Middle frontal gyrus (tissue), 1 donor: Measurements from ENCODE around the gene L3MBTL4.

Experiments
- DNase-seq: peaks from one replicate; pipeline ENCODE4 v3.0.0-alpha.2; 2015; ENCODE audit warnings: low spot score; ENCODE audit errors: extremely low spot score

L3MBTL4 gene

DNA sequence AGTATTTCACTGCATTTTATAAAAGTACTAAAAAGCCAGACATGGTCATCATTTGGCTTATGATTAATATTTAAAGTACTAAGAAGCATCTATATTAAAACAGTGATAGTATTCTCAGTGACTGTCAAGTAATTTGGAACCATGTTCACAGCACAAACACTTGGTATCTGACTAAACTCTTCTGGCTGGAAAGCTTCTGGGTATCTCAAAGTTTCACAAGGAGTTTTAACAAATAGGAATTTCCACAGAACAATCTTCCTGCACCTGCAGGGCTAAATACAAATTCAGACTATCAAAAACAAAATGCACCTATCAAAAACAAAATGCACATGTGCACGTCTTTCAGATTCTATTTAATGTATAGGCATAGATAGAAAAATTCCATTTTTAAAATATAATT, 158.8 kb downstream of the L3MBTL4 start:
- no peak for DNase-seq

DNA sequence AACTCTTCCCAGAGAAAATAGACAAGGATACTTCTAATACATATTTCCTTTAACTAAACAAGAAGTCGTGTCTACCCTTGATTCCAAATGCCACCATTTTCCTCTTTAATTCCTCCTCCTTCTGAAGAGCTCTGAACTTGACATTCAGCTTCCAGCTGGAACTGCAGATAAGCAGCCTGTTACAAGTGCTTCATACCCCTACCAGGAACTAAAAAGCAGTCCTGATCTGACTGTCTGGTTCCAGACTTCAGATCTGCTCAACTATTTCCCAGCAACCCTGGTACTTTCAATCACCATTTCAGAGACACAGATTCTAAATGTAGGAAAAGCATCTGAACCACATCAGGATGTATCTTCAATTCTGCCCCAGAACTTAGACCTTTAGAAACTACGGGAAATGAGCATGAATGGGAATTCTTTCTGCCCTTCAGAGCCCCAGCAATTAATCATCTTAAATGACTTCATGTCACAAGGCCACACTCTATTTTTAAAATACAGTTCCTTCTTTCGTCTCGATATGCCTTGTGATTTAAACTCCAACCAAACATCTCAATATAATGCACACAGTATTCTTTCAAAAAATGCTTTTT, 159.5 kb downstream of the L3MBTL4 start:
- DNase-seq, result no peak

DNA sequence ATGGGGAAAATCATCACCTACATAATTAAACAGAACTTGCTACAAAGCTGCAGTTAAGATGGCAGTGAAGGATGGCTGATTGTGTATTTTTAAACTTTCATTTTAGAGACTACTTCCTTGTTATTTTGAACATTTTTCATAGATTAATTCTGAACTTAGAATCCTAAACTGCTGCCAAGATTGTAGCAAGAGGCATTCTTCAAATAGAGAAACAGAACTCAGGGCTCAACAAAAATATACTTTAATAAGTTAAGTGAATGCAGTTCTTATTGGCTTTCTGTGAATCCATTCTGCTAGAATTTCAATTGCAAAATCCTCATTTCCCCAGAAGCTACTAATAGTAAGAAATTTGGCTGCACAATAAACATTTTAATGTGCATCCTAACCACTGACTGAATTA, 160.3 kb downstream of the L3MBTL4 start:
- no peak for DNase-seq

DNA sequence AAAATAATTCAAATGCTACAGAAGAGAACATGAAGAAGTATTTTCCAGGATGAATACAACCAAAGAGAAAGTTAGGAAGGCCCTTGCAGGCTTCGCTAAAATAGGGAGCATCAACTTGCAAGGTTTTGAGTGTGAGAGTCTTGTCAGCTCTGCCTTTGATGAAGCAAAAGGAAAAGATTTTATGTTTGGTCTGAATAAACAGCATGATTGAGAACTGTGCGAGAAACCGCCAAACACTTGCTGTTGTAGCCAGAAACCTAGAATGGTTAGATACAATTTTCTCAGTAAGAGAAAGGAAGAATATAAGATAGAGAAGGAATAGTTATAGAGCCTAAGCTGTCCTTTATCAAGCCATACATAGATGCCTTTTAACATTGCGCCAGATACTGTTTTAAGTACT, 163.6 kb downstream of the L3MBTL4 start:
- no peak for DNase-seq

DNA sequence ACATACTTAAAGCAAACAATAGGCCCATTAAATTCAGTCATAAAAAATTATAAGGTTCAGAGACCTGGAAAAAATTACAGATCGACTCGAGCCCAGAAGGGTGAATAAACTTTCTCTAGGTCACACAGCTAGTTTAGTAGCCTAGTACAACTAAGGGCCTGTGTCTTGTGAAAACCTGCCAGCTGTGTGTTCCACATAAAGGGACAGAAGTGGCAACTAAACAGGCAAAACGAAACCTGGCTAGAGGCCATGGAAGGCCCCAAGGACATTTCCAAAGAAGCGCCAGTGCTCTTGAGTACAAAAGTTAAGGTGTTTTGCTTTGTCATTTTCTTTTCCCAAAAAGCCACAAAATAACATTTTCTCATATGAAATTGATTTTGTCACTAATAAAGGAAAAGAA, 164.9 kb downstream of the L3MBTL4 start:
- no peak for DNase-seq

DNA sequence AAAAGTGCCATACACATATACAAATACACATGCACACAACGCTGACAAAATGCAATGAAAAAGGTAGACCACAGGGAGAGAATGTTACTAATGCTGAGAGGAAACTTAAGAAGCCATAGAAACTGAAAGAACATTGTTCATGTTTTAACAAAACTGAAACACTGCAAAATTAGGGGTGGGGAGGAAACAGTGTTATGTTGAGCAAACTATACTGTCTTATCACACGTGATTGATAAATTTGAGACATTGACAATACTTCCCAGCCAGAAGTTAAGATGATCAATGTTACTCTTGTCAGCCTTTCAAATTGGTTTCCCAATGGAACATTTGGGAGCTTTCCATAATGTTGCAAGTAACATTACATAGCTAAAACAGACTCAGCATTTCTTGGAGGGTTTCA, 165.5 kb downstream of the L3MBTL4 start:
- DNase-seq, result no peak

DNA sequence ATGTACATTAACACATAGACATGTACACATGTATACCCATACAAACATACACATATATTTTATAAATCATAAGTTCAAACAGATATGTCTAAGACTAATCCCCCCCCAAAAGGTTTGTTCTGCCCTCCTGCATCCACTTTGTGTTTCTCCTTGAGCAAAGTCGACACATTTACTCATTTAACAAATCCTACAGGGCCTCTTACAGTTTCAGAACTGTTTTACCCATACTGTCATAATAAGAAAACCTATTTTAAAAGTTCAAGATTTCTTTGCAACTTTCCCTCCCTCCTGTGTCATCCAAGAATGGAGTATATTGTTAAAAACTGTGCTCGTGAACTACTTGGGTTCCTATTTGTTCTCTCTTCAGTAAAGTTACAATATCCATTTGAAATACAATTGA, 166.7 kb downstream of the L3MBTL4 start:
- no peak for DNase-seq

DNA sequence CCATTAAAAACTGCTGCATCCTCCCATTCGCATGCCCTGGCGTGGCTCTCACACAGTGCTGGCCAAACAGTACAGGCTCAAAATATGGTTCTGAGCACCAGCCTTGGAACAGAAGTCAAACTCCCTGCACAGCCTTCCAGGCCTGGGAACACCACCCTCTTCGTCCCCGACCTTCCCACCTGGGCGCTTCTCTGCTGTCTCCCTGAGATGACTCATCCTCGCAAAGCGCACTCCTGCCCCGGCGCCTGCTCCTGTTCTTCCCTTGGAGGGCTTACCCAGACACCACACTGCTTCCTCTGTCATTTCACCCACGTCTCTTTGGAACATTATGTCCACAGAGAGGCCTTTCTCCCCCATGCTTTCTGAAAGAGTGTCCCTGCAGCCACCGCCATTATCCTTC, 172.7 kb downstream of the L3MBTL4 start:
- DNase-seq, result no peak

DNA sequence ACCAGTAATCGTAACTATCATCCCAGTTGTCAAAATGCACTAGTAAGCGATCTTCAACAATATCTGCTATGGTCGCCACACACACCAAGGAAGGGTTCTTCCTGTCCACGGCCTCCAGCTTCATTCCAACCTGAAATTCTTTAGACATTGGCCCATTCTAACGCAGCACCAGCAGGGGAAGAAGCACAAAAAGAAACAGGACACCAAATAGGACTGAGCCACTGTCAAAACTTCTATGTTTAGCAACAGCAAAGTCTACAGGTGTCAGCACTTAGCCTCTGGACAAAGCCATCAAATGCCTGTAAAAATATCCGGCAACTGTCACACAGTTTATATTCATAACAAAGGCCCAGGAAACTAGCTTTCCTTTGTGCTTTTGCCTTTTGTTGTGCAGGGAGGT, 175.0 kb downstream of the L3MBTL4 start:
- no peak for DNase-seq

DNA sequence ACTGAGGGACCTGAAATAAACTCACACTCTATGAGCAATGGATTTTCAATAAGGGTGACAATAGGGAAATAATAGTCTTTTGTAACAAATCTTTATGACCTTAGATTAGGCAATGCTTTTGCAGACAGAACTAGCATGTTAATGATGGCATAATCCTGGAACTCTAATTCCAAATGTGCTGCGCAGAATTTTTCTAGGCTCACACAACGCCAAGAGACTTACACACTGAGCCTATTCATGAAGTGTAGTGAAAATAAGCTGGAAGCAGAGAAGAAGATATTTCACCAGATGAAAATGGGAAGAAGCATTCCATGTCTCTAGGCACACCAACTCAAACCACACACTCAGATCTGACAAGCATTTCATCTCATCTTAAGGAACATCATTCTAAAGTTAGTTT, 178.5 kb downstream of the L3MBTL4 start:
- no peak for DNase-seq

DNA sequence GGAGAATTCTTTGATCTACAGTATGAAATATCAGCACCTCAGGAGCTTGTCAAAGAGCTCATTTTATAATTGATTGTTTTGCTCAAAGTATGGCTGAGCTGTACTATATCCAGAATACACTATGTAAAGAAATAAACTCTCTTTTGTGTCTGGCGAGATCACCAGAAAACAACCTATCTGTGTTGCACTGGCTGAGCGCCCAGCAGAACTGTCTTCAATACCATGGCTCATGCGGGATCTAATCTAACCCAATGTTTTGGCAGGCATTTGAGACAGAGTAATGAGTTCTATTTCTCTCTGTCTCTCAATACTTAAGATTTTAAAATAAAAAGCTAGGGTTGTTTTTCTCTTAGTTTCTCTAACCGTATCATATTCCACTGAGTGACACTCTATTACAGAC, 192.4 kb downstream of the L3MBTL4 start:
- DNase-seq, result no peak

DNA sequence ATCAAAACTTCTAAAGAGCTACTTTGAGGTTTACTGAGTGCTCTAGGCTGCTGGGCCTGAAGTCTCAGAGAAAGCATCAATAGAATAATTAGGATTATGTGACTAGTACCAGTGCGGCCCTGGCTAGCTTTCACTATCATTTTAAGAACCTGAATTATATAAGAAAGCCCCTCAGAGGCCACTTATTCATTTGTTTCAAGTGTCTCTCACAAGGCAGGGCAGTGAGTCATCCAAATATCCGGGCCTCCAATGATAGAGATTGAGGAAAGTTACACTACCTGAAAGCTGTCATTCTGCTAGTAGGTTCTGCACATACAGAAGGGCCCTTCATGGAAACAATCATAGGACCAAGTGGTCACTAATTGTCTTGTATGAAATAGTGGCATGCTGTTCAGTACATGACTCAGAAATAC, 193.1 kb downstream of the L3MBTL4 start:
- no peak for DNase-seq

DNA sequence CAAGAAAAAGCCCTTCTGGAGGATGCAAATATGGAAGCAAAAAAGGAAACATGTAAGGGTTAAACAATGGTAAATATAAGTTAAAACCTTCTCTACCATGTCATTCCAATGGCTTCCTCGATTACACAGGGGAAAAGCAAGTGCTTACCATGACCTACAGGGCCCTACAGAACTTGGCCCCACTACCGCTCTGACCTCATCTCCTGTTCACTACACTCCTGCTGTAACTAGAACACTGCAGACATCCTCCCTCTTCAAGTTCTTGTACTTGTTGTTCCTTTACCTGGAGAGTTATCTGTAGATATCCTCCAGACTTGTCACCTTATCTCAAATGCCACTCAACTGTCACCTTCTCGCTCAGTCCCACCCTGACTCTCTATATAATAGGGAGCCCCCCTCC, 194.6 kb downstream of the L3MBTL4 start:
- DNase-seq, result no peak

DNA sequence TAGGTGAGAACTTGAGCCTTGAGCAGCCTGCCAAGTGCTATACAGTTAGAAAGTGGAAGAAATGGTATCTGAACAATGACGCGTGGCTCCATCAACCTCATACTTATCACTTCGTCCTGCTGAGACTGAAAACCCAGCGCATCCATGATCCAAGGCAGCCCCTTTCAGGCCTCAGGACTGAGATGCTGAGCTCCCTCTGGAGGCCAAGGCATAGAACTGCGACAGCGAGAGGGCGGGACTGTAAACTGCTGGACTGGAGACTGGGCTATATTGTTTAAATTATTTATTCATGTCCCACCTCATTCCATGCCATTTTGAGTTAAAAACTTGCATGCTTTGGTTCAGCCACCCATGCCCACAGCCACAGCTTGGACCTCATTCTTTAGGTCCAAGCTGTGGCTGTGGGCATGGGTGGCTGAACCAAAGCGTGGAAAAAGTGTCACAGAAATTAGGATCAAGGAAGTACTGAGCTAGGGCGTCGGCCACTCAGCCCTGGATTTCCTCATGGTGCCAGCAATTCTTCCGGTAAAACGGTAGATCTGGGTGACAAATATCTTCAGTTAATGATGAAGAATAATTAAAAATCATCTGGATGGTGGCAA, 195.5 kb downstream of the L3MBTL4 start:
- no peak for DNase-seq

DNA sequence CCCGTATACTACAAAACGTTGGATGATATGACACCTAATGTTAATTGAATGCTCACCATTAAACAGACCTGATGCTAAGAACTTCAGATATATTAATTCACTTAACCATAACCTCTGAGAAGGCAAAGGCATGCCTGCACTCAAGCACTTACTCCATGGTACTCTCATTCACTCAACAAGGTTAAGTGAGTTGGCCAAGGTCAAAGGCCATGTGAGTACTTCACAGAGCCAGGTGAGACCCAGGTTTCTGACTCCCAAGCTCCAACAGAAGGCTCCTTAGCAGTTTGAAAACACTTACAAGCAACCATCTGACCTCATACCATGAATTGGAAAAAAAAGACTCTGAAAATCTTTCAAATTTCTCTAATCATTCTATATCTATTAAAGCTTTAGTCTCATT, 198.8 kb downstream of the L3MBTL4 start:
- no peak for DNase-seq

DNA sequence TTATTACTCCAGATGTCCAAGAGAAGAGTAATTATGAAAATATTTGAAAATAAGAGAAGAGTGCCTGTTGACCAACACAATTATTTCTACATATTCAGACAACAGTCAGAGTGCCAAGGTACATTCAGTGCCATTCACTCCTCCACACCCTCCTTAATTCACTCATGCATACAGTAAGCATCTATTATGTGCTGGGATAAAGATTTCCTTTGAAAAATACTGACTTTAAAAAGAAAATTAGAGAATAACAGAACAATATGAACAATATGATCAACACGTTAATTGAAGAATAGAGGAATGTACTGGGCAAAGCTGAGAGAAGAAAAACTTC, 203.6 kb downstream of the L3MBTL4 start:
- DNase-seq, result no peak

DNA sequence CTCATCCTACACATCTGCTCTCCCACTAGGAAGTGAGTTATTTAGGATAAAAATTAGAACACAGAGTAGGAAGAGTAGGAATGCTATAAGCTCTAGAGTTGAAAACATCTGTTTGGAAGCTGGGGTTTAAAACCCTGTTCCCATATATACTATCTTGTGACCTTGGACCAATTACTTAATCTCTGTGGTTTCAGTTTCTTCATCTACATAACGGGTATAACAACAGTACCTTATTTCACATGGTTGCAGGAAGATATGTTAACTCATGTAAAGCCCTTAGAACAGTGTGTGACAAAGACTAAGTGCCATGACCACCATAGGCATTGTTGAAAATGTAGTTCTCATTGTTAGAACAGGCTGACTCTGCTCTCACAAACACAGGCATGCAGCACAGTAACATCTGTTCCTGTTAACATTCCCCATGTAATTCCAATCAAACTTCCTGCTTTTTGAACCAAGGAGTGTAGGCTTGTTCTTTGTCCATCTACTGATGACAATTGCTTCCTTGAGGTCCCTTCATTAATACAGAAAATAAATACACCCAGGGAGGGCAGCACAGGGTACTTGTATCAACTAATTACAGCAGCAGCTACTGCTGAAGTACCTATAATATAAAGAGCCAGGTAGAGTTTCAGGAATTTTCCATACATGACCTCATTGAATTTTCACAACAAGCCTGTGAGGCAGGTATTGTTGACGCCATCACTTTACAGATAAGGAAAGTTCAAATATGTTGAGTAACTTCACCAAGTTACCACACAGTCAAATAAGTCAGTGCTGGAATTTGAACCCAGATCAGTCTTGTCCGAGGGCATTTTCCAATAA, 204.2 kb downstream of the L3MBTL4 start:
- no peak for DNase-seq

DNA sequence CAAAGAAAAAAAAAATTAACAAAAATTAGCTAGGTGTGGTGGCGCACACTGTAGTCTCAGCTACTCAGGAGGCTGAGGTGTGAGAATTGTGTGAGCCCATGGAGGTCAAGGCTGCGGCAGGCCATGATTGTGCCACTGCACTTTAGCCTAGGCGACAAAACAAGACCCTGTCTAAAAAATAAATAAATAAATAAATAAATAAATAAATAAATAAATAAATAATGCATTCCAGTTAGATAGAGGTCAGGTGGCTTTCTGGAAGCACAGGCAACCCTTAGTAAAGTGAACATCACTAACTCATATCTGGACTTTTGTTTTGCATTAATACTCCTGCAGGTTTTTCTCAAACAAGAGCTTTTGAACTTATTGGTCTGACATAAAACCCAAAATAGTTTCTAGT, 206.8 kb downstream of the L3MBTL4 start:
- no peak for DNase-seq

DNA sequence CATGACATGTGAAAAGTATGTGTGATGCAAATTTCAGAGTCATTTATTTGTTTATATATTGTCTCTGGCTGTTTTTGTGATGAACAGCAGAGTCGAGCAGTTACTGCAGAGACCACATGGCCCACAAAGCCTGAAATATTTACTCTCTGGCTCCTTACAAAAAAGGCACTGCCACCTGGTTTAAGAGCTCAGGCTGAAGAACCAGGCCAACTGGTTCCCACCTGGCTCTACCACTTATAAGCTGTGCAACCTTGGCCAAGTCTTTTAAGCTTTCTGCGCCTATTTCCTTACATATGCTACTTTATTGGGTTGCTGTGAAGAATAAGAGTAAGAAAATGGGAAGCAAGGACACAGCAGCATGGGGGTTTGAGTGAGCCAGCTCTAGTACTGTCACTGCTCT, 207.6 kb downstream of the L3MBTL4 start:
- no peak for DNase-seq

DNA sequence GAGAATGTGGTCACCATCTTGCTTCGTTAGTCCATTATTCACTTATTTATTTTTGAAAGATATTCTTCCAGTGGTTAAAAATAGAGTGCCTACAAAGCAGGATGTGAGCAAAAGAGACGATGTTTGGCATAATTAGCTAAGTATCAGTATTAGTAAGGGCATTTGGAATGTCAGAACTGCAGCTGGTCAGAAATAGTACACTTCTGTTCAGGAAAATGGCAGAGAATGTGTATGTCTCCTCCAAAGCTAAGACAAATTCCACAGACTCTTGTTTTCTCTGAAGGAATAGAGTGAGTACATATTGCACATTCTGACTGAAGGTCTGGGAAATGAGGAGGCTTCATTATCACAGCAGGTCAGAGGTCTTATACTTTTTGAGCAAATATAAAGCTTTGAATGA, 209.0 kb downstream of the L3MBTL4 start:
- DNase-seq, result no peak

DNA sequence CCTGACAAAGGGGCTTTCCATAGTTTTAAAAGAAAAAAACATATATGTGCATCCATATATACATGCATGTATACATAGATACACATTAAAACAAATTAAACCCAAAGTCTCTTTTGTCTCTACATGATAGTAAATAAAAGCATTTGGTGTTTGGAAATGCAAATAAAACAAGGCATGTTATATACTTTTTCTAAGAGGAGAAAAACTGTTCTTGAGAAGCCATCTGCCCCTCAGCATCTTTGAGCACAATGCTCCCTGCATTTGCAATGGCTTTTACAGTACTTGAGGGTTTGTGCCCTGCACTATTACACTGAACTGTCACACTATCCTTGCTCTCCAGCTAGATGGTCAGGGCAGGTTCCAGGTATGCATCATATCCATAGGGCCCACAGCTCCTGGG, 210.2 kb downstream of the L3MBTL4 start:
- DNase-seq, result no peak

DNA sequence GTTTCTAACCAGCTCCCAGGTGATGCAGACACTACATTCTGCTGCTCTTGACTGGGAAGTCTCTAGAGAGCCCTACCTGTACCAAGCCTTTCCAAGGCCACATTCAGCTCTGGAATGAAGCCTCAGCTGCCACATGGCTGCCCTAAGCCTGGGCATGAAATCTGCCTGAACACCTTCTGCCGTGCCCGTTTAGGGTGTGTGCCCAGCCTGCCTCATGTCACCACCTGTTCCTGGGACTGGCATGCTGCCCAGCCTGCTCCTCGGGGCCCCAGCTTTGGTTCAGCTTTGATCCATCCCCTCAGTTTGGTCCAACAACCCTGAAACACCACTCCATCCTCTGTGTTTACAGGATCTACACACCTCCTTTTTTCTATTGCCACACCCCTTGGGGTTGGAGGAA, 210.9 kb downstream of the L3MBTL4 start:
- DNase-seq, result no peak

DNA sequence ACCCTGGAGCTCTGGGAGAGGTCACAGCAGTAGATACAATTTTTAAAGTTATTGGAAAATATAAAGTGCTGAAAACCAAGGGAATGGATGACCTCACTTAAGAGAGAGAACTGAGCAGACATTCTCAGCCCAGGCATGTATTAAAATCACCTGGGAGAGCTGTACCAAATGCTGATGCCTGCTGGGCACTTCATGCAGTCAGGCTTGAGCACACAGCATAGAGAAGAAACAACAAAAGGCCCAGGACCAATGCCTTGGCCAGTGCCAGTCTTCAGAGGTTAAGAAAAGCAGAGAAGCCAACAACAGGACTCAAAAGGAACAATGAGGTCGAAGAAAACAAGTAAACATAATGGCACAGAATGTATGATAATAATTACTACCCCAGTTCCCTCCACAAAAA, 211.8 kb downstream of the L3MBTL4 start:
- no peak for DNase-seq
